ENCODE measurements around the gene CUL9.
A peak's percentile ranks its signal among the peaks of the same experiment; 100 is the strongest.
"Not testable (repeated sequence)": the region's sequence is repeated elsewhere in the genome, so short reads cannot be mapped to it uniquely, and the experiment has no call there.

The CUL9 gene

DNA sequence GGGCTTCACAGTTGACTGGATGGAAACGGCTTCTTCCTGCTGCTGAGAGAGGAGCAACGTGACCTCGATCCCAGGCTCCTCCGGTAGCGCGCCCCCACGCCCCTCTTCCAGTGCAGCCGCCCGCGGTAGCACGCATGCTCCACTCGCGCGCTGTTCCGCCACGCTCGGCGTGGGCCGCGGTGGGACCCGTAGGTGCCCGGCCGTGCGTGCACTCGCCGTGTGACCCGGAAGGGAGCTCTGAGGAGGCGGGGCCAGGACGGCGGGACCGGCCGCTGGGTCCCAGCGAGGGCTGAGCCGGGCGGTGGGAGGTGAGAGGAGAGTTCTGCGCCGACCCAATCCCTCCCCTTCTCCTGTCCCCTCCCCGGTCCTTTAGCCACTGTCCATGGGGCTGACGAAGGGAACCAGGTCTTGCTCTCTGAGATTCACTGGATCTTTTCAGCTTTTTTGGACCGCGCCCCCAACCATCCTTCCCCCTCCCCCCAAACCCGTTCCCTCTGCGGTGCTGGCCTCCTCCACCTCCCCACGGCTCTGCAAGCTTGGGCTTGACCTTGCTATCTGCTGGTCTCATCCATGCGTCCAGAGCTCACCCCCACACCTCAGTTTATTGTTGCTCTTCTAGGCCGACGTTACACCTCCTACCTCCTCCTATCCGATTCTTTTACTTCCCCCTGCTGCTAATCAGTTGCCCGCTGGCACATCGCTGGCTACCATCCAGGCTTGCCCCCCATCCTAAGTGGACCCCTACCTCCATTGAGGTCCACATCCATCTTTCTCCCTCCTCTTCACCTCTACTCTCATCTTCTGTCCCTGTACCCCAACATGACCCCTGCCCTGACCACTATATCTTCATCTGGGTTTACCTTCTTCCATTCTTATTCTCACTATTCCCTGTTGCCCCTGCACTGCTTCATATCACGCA lies at the start of gene CUL9:
Gene CUL9 (plus strand): TSS at position 255 of the 919 bp plus-strand sequence. CDS start 2,115 bp downstream, outside the sequence.
- peak; percentile 48 to 58 for DNase-seq (ENCODE audit: low read depth in 2 of 2)

DNA sequence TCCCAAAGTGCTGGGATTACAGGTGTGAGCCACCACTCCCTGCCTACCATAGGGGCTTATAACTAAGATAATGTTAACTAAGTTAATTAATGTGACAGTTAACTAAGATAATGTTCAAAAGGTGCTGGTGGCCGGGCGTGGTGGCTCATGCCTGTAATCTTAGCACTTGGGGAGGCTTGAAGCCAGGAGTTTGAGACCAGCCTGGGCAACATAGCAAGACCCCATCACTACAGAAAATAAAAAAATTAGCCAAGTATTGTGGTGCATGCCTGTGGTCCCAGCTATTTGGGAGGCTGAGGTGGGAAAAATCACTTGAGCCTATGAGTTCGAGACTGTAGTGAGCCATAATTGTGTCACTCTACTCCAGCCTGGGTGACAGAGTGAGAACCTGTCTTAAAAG lies 43.7 kb upstream of the CUL9 start:
- no peak for DNase-seq (ENCODE audit: low read depth in 2 of 2)

- not testable (repeated sequence) for DNase-seq (ENCODE audit: low read depth in 2 of 2)
Observed at GRCh38 chr6:43139973-43140372, 42.0 kb upstream of the CUL9 start.

- DNase-seq (ENCODE audit: low read depth in 2 of 2): no peak
Observed at GRCh38 chr6:43141644-43142043, 40.4 kb upstream of the CUL9 start.

GRCh38 chr6:43142101-43142500 lies 39.9 kb upstream of the CUL9 start:
- DNase-seq (ENCODE audit: low read depth in 2 of 2): peak in 1 of 2 donors; percentile 19

GRCh38 chr6:43143235-43144128 lies 38.5 kb upstream of the CUL9 start:
- peak; percentile 43 to 44 for DNase-seq (ENCODE audit: low read depth in 2 of 2)

DNA sequence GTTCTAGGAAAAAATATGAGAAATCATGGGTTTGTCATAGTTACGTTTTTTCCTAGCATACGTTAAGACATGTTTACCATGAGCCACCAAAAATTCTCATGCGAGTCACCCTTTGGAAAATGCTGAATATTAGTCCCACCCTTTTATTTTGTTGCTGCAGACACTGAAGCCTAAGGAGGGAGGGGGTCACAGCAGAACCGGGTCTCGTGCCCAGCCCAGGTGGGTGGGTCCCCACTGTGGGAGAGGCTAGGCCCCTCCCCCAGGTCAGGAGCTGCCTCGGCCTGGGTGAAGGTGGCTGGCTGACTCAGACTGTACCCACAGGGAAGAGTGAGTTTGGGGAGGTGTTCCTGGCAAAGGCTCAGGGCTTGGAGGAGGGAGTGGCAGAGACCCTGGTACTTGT lies 37.1 kb upstream of the CUL9 start:
- no peak for DNase-seq (ENCODE audit: low read depth in 2 of 2)

GRCh38 chr6:43146261-43146660 lies 35.7 kb upstream of the CUL9 start:
- DNase-seq (ENCODE audit: low read depth in 2 of 2): no peak

- DNase-seq (ENCODE audit: low read depth in 2 of 2): no peak
Observed at GRCh38 chr6:43146709-43147688, 35.0 kb upstream of the CUL9 start.

DNA sequence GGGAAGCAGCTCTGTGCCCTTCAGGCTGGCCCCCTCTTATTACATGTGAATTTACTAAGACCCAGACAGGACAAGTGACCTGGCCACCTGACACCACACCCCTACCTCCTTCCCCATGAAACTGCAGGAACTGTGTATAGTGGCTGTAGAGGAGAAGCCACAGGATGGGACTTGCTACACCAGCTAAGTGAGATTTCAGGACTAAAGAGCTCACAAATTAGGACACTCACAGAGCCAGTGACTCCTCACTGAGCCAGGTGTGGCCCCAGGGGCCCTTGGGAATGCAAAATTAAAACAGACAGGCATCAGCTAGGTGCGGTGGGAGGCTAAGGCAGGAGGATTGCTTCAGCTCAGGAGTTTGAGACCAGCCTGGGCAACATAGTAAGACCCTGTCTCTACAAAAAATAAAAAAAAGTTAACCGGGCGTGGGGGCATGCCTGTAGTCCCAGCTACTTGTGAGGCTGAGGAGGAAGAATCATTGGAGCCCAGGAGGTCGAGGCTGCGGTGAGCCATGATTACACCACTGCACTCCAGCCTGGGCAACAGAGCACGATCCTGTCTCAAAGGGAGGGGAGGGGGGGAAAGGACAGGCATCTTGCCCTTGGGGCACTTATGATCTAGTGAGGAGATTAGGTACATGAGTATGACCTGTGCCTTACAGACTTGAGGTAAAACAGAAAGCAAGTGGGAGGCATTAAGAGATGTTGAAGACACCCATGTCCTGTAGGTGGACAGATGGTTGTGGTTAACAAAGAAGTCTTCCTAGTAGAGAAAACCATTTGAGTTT lies 34.1 kb upstream of the CUL9 start:
- DNase-seq (ENCODE audit: low read depth in 2 of 2): no peak

GRCh38 chr6:43149265-43149664 lies 32.7 kb upstream of the CUL9 start:
- no peak for DNase-seq (ENCODE audit: low read depth in 2 of 2)

- DNase-seq (ENCODE audit: low read depth in 2 of 2): no peak
Observed at GRCh38 chr6:43150051-43150751, 31.8 kb upstream of the CUL9 start.

DNA sequence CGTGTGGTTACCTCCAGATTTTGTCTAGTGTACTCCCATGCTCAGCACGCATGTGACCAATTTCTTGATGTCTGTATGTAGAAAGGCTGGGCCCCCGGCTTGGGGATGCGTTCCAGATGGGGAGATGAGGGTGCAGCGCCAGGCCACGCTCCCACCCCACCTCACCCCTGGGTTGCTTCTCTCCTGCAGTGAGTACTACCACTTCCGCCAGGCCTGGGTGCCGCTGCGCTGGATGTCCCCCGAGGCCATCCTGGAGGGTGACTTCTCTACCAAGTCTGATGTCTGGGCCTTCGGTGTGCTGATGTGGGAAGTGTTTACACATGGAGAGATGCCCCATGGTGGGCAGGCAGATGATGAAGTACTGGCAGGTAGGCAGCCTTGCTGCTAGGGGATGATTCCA lies 22.4 kb upstream of the CUL9 start:
- DNase-seq (ENCODE audit: low read depth in 2 of 2): no peak

DNA sequence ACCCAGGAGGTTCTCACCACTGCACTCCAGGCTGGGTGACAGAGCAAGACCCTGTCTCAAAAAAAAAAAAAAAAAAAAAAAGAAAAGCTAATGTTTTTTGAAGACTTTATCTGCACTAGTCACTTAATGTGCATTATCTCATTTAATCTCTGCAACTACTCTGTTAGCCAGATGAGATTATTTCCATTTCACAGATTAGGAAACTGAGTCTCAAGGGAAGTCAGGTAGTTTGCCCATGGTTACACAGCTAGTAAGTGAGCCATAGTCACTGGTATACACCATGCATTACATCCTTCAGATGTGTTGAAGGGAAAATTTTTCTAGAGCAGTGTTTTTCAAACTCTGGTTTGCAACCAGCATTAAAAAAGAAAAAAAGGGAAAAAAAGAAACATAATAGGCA lies 18.1 kb upstream of the CUL9 start:
- no peak for DNase-seq (ENCODE audit: low read depth in 2 of 2)

- DNase-seq (ENCODE audit: low read depth in 2 of 2): no peak
Observed at GRCh38 chr6:43170417-43170930, 11.5 kb upstream of the CUL9 start.

DNA sequence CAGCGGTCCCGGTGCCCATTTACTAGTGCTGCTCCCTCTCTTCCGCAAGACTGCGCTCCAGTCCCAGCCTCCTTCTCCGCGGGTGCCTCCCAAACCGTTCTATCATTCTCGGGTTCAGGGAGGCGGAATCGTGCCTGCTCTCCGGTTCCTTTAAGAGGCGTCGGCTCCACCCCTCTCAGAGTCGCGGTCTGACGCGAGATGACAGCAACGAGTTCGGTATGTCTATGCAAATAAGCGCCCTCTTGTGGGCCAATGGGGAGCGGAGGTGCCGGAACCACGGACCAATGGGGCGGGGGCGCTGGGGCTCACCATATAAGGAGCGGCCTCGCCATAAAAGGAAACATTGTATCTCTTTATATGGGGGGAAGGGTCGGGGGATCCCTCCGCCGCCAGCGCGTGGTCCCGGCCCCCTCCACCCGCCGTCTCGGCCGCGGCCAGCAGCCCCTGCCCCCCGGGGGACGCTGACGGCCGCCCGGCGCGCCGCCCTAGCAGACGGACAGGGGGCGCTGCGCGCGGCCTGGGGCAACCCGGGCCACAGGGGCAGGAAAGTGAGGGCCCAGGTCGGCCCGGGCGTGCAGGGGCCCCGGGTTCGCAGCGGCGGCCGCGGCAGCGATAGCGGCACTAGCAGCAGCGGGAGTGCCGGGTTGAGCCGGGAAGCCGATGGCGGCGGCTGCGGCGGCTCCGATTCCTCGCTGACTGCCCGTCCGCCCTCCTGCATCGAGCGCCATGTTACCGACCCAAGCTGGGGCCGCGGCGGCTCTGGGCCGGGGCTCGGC lies 10.9 kb upstream of the CUL9 start, which contains the start of gene SRF:
Gene SRF (plus strand): TSS at position 339 of the 776 bp plus-strand sequence. CDS start 388 bp downstream, at position 727.
- DNase-seq (ENCODE audit: low read depth in 2 of 2): peak; percentile 97 to 98

DNA sequence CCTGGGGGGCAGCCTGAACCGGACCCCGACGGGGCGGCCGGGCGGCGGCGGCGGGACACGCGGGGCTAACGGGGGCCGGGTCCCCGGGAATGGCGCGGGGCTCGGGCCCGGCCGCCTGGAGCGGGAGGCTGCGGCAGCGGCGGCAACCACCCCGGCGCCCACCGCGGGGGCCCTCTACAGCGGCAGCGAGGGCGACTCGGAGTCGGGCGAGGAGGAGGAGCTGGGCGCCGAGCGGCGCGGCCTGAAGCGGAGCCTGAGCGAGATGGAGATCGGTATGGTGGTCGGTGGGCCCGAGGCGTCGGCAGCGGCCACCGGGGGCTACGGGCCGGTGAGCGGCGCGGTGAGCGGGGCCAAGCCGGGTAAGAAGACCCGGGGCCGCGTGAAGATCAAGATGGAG lies 10.3 kb upstream of the CUL9 start:
- no peak for DNase-seq (ENCODE audit: low read depth in 2 of 2)

DNA sequence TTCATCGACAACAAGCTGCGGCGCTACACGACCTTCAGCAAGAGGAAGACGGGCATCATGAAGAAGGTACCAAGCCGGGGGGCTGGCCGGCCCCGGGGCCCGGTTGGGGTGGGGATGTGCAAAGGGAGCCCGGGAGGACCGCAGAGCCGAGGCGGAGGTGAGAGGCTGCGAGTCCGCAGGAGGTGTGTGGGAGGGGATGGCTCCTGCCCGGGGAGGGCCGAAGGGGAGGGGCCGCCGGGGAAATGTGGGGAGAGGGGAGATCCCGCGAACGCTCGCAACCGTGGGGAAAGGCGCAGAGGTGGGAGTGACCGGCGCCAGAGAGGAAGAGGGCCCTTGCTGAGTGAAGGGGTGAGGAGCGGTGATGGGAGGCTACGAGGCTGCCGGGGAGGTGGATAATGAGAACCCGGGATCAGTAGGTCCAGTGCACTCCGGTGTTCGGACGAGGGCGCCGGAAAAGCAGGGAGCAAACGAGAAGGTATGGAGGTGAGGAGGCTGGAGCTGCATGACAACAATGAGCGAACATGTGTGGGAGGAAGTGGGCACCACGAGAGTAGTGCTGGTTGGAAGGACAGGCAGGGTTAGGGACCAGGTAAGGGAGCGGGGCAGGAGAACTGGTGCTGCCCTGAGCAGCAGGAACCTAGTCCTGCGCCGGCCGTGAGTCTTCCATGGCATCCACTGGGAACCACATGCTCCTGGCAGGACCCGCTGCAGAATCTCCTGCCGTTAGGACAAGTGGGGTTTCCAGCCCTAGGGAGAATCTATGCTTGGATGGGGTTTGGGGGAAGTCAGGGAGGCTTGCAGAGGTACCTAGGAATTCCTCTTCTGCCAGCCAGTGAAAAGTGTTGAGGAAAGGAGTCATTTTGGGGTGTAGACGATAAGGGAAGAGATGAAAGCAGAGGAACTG lies 9.6 kb upstream of the CUL9 start:
- peak in 1 of 2 donors; percentile 23 for DNase-seq (ENCODE audit: low read depth in 2 of 2)
